ENCODE results near the gene MB21D2.
"Not testable (repeated sequence)": the region's sequence is repeated elsewhere in the genome, so short reads cannot be mapped to it uniquely, and the experiment has no call there.

Gene MB21D2

GRCh38 chr3:192795021-192795420, 122.6 kb downstream of the MB21D2 start:
- Histone ChIP-seq H3K27ac (ENCODE audit: low read depth, low read length, poor library complexity, severe bottlenecking) (no peak overlapping the region), H3K9me3 (ENCODE audit: low read length) (no peaks in the 10 kb centered on the region), H3F3A (ENCODE audit: insufficient read depth, low read length) (no peaks in the 10 kb centered on the region), H3K27me3 (ENCODE audit: insufficient read depth, low read length) (no peaks in the 10 kb centered on the region; the same call in 1 of the 2 replicates), H2AFZ (ENCODE audit: low read length) (no peak overlapping the region), H3K9me2 (ENCODE audit: low read depth, low read length) (no peaks in the 10 kb centered on the region), H3K4me2 (ENCODE audit: low read length) (no peak overlapping the region), H3K79me2 (ENCODE audit: insufficient read depth, low read length) (no peaks in the 10 kb centered on the region), H3K4me1 (ENCODE audit: insufficient read depth, low read length, severe bottlenecking) (no peaks in the 10 kb centered on the region), H3K36me3 (ENCODE audit: insufficient read depth, low read length) (no peaks in the 10 kb centered on the region), H3K4me3 (ENCODE audit: low read depth, low read length, poor library complexity, severe bottlenecking) (no peak overlapping the region), H4K20me1 (ENCODE audit: insufficient read depth, low read length) (no peaks in the 10 kb centered on the region; the same call in 1 of the 2 replicates), H3K9ac (ENCODE audit: low read length) (no peak overlapping the region)
- TF ChIP-seq, protein P1, sequence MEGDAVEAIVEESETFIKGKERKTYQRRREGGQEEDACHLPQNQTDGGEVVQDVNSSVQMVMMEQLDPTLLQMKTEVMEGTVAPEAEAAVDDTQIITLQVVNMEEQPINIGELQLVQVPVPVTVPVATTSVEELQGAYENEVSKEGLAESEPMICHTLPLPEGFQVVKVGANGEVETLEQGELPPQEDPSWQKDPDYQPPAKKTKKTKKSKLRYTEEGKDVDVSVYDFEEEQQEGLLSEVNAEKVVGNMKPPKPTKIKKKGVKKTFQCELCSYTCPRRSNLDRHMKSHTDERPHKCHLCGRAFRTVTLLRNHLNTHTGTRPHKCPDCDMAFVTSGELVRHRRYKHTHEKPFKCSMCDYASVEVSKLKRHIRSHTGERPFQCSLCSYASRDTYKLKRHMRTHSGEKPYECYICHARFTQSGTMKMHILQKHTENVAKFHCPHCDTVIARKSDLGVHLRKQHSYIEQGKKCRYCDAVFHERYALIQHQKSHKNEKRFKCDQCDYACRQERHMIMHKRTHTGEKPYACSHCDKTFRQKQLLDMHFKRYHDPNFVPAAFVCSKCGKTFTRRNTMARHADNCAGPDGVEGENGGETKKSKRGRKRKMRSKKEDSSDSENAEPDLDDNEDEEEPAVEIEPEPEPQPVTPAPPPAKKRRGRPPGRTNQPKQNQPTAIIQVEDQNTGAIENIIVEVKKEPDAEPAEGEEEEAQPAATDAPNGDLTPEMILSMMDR (IDR thresholded peaks at IDR 0.05; ENCODE audit: low read length), result no peak
- TF ChIP-seq EZH2 (IDR thresholded peaks at IDR 0.05; ENCODE audit: borderline replicate concordance, low read length), result no peak

DNA sequence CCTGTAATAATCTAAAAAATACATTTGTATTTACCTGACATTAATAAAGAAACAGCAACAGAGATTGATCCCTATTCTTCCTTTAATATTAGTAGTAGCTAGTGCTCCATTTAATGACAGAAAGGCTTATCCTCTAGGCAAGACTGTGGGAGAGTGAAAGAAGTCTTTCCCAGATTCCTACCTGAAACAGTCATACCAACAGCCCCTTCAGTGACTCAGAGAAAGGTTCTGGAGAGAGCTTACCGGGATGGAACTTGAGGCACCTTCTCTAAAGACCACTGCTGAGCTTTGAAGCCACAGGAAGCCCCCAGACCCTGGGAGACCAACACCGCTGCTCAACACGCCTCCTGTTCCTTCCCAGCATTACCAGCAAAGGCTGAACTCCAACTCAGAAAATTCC, 123.4 kb downstream of the MB21D2 start:
- H3K36me3 ChIP-seq (ENCODE audit: insufficient read depth, low read length), result no peaks in the 10 kb centered on the region
- no peak overlapping the region for H3K4me2 ChIP-seq (ENCODE audit: low read length)
- H3K4me3 ChIP-seq (ENCODE audit: low read depth, low read length, poor library complexity, severe bottlenecking), result no peak overlapping the region
- no peak overlapping the region for H2AFZ ChIP-seq (ENCODE audit: low read length)
- no peak overlapping the region for H3K9ac ChIP-seq (ENCODE audit: low read length)
- TF ChIP-seq, protein P1 (IDR thresholded peaks at IDR 0.05; ENCODE audit: low read length), result no peak
- TF ChIP-seq EZH2 (IDR thresholded peaks at IDR 0.05; ENCODE audit: borderline replicate concordance, low read length), result no peak
- H3K27ac ChIP-seq (ENCODE audit: low read depth, low read length, poor library complexity, severe bottlenecking), result no peak overlapping the region
- no peaks in the 10 kb centered on the region; the same call in 1 of the 2 replicates for H4K20me1 ChIP-seq (ENCODE audit: insufficient read depth, low read length)
- H3F3A ChIP-seq (ENCODE audit: insufficient read depth, low read length), result no peaks in the 10 kb centered on the region
- no peaks in the 10 kb centered on the region for H3K4me1 ChIP-seq (ENCODE audit: insufficient read depth, low read length, severe bottlenecking)
- no peaks in the 10 kb centered on the region for H3K9me2 ChIP-seq (ENCODE audit: low read depth, low read length)
- no peaks in the 10 kb centered on the region; the same call in 1 of the 2 replicates for H3K27me3 ChIP-seq (ENCODE audit: insufficient read depth, low read length)
- H3K9me3 ChIP-seq (ENCODE audit: low read length), result no peaks in the 10 kb centered on the region
- H3K79me2 ChIP-seq (ENCODE audit: insufficient read depth, low read length), result no peaks in the 10 kb centered on the region

- H3K36me3 ChIP-seq (ENCODE audit: insufficient read depth, low read length); H3K9me3 ChIP-seq (ENCODE audit: low read length); H3K9ac ChIP-seq (ENCODE audit: low read length); H3K79me2 ChIP-seq (ENCODE audit: insufficient read depth, low read length); H3K4me2 ChIP-seq (ENCODE audit: low read length); H3K9me2 ChIP-seq (ENCODE audit: low read depth, low read length); H3K4me3 ChIP-seq (ENCODE audit: low read depth, low read length, poor library complexity, severe bottlenecking); H3K27me3 ChIP-seq (ENCODE audit: insufficient read depth, low read length); H4K20me1 ChIP-seq (ENCODE audit: insufficient read depth, low read length); H3F3A ChIP-seq (ENCODE audit: insufficient read depth, low read length); H3K27ac ChIP-seq (ENCODE audit: low read depth, low read length, poor library complexity, severe bottlenecking); H2AFZ ChIP-seq (ENCODE audit: low read length); H3K4me1 ChIP-seq (ENCODE audit: insufficient read depth, low read length, severe bottlenecking): not testable (repeated sequence)
Measured at GRCh38 chr3:192788816-192789515, 128.7 kb downstream of the MB21D2 start.

DNA sequence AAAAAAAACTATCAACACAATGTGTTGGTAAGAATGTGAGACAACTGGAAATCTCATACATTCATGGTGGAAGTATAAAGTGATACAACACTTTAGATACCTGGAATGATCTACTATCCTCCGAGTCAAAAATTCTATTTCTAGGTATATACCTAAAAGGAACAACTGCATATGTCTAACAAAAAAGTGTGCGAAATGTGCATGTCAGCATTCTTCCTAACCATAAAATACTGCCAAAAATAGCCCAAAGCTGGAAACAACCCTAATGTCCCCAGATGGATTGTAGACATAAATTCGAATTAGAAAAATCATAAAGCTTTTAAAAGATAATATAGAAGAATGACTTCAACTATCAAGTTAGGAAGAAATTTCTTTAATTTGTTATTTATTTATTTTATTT, 139.1 kb downstream of the MB21D2 start:
- H3K9me3 ChIP-seq (ENCODE audit: low read length), result peaks cover 7% of the 10 kb centered on the region; the same call in 1 of the 2 replicates
- H3F3A ChIP-seq (ENCODE audit: insufficient read depth, low read length), result no peaks in the 10 kb centered on the region
- no peak overlapping the region for H3K27ac ChIP-seq (ENCODE audit: low read depth, low read length, poor library complexity, severe bottlenecking)
- TF ChIP-seq, protein P1 (IDR thresholded peaks at IDR 0.05; ENCODE audit: low read length), result no peak
- TF ChIP-seq EZH2 (IDR thresholded peaks at IDR 0.05; ENCODE audit: borderline replicate concordance, low read length), result no peak
- no peaks in the 10 kb centered on the region; the same call in 1 of the 2 replicates for H3K9me2 ChIP-seq (ENCODE audit: low read depth, low read length)
- no peak overlapping the region for H3K4me3 ChIP-seq (ENCODE audit: low read depth, low read length, poor library complexity, severe bottlenecking)
- H3K4me1 ChIP-seq (ENCODE audit: insufficient read depth, low read length, severe bottlenecking), result no peaks in the 10 kb centered on the region
- no peaks in the 10 kb centered on the region for H3K36me3 ChIP-seq (ENCODE audit: insufficient read depth, low read length)
- H2AFZ ChIP-seq (ENCODE audit: low read length), result no peak overlapping the region
- H3K4me2 ChIP-seq (ENCODE audit: low read length), result no peak overlapping the region
- no peaks in the 10 kb centered on the region for H4K20me1 ChIP-seq (ENCODE audit: insufficient read depth, low read length)
- no peaks in the 10 kb centered on the region for H3K79me2 ChIP-seq (ENCODE audit: insufficient read depth, low read length)
- H3K9ac ChIP-seq (ENCODE audit: low read length), result no peak overlapping the region
- no peaks in the 10 kb centered on the region for H3K27me3 ChIP-seq (ENCODE audit: insufficient read depth, low read length)

DNA sequence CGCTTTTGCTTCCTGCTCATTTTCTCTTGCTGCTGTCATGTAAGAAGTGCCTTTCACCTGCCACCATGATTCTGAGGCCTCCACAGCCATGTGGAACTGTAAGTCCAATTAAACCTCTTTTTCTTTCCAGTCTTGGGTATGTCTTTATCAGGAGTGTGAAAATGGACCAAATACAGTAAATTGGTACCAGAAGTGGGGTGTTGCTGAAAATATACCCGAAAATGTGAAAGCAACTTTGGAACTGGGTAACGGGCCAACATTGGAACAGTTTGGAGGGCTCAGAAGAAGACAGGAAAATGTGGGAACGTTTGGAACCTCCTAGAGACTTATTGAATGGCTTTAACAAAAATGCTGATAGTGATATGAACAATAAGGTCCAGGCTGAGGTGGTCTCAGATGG, 143.3 kb downstream of the MB21D2 start:
- H3K4me1 ChIP-seq (ENCODE audit: insufficient read depth, low read length, severe bottlenecking); H3K27ac ChIP-seq (ENCODE audit: low read depth, low read length, poor library complexity, severe bottlenecking); H2AFZ ChIP-seq (ENCODE audit: low read length); H3K9me3 ChIP-seq (ENCODE audit: low read length); H3K79me2 ChIP-seq (ENCODE audit: insufficient read depth, low read length); H3K27me3 ChIP-seq (ENCODE audit: insufficient read depth, low read length); H3F3A ChIP-seq (ENCODE audit: insufficient read depth, low read length); H4K20me1 ChIP-seq (ENCODE audit: insufficient read depth, low read length); H3K36me3 ChIP-seq (ENCODE audit: insufficient read depth, low read length); H3K9me2 ChIP-seq (ENCODE audit: low read depth, low read length); H3K9ac ChIP-seq (ENCODE audit: low read length); H3K4me3 ChIP-seq (ENCODE audit: low read depth, low read length, poor library complexity, severe bottlenecking); H3K4me2 ChIP-seq (ENCODE audit: low read length): not testable (repeated sequence)

Measured in OCI-LY1 (cell line).